Measurements from ENCODE around the gene DNAJC10.
"Not testable (repeated sequence)": the region's sequence is repeated elsewhere in the genome, so short reads cannot be mapped to it uniquely, and the experiment has no call there.

Gene DNAJC10

GRCh38 chr2:182728014-182728413 lies 12.0 kb downstream of the DNAJC10 start:
- TF ChIP-seq CTCF (IDR thresholded peaks at IDR 0.05), result no peak
- H3K4me3 Mint-ChIP-seq, result no peak overlapping the region
- peaks cover 44% of the 10 kb centered on the region for H3K36me3 Mint-ChIP-seq (ENCODE audit: low read depth)
- no peaks in the 10 kb centered on the region for H3K9me3 Mint-ChIP-seq
- DNase-seq, result no peak
- H3K4me1 Mint-ChIP-seq, result no peaks in the 10 kb centered on the region
- H3K27ac Mint-ChIP-seq, result no peak overlapping the region
- no peaks in the 10 kb centered on the region for H3K27me3 Mint-ChIP-seq (ENCODE audit: low read depth, poor library complexity)

GRCh38 chr2:182729710-182730339 lies 13.8 kb downstream of the DNAJC10 start:
- H3K4me1 Mint-ChIP-seq, result no peaks in the 10 kb centered on the region
- H3K4me3 Mint-ChIP-seq, result no peak overlapping the region
- H3K27me3 Mint-ChIP-seq (ENCODE audit: low read depth, poor library complexity), result no peaks in the 10 kb centered on the region
- no peak for TF ChIP-seq CTCF (IDR thresholded peaks at IDR 0.05)
- H3K36me3 Mint-ChIP-seq (ENCODE audit: low read depth), result peaks cover 37% of the 10 kb centered on the region
- H3K9me3 Mint-ChIP-seq, result no peaks in the 10 kb centered on the region
- DNase-seq, result no peak
- no peak overlapping the region for H3K27ac Mint-ChIP-seq

- Mint-ChIP-seq H3K4me1 (no peaks in the 10 kb centered on the region), H3K27me3 (ENCODE audit: low read depth, poor library complexity) (no peaks in the 10 kb centered on the region), H3K36me3 (ENCODE audit: low read depth) (peaks cover 37% of the 10 kb centered on the region), H3K4me3 (no peak overlapping the region), H3K9me3 (no peaks in the 10 kb centered on the region), H3K27ac (peak overlapping the region; percentile 6)
- no peak for TF ChIP-seq CTCF (IDR thresholded peaks at IDR 0.05)
- no peak for DNase-seq
These were observed 14.4 kb downstream of the DNAJC10 start for GRCh38 chr2:182730486-182730885.

- peak overlapping the region; percentile 50 for H3K27ac Mint-ChIP-seq
- H3K4me3 Mint-ChIP-seq, result no peak overlapping the region
- H3K27me3 Mint-ChIP-seq (ENCODE audit: low read depth, poor library complexity), result no peaks in the 10 kb centered on the region
- H3K9me3 Mint-ChIP-seq, result no peaks in the 10 kb centered on the region
- no peaks in the 10 kb centered on the region for H3K4me1 Mint-ChIP-seq
- no peak for TF ChIP-seq CTCF (IDR thresholded peaks at IDR 0.05)
- H3K36me3 Mint-ChIP-seq (ENCODE audit: low read depth), result peaks cover 38% of the 10 kb centered on the region
- DNase-seq, result no peak
These were observed 16.7 kb downstream of the DNAJC10 start for GRCh38 chr2:182732736-182733135.

- Mint-ChIP-seq H3K4me3 (no peak overlapping the region), H3K36me3 (ENCODE audit: low read depth) (peaks cover 46% of the 10 kb centered on the region), H3K4me1 (no peaks in the 10 kb centered on the region), H3K9me3 (no peaks in the 10 kb centered on the region), H3K27ac (no peak overlapping the region), H3K27me3 (ENCODE audit: low read depth, poor library complexity) (no peaks in the 10 kb centered on the region)
- TF ChIP-seq CTCF (IDR thresholded peaks at IDR 0.05), result no peak
- no peak for DNase-seq
These were observed 17.5 kb downstream of the DNAJC10 start for GRCh38 chr2:182733572-182733971.

- H3K4me3 Mint-ChIP-seq; H3K9me3 Mint-ChIP-seq; H3K27ac Mint-ChIP-seq; DNase-seq; H3K4me1 Mint-ChIP-seq; H3K27me3 Mint-ChIP-seq (ENCODE audit: low read depth, poor library complexity): not testable (repeated sequence)
- peaks cover 54% of the 10 kb centered on the region for H3K36me3 Mint-ChIP-seq (ENCODE audit: low read depth)
These were observed 20.8 kb downstream of the DNAJC10 start for GRCh38 chr2:182736856-182737255.
